ENCODE measurements around the gene CCDC106. TPM values are rescaled to one million over a fixed set of nuclear protein-coding genes. Genes with fewer than 3 reads are reported as not detected.
A peak's percentile ranks its signal among the peaks of the same experiment; 100 is the strongest.

CCDC106 gene
- total and polyA plus RNA-seq, 2 of the 4 experiments (the other 2 are of a cell fraction): 2.3 to 13.6 TPM

DNA sequence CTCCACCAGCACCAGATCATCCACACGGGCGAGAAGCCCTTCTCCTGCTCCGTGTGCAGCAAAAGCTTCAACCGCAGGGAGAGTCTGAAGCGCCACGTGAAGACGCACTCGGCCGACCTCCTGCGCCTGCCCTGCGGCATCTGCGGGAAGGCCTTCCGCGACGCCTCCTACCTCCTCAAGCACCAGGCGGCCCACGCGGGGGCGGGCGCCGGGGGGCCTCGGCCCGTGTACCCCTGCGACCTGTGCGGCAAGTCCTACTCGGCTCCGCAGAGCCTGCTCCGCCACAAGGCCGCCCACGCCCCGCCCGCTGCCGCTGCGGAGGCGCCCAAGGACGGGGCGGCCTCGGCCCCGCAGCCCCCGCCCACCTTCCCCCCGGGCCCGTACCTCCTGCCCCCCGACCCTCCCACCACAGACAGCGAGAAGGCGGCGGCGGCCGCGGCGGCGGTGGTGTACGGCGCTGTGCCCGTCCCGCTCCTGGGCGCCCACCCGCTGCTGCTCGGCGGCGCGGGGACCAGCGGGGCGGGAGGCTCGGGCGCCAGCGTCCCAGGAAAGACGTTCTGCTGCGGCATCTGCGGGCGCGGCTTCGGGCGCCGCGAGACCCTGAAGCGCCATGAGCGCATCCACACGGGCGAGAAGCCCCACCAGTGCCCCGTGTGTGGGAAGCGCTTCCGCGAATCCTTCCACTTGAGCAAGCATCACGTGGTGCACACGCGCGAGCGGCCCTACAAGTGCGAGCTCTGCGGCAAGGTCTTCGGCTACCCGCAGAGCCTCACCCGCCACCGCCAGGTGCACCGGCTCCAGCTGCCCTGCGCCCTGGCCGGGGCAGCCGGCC lies 33.1 kb upstream of the CCDC106 start:
- Histone ChIP-seq H3K9me3 (ENCODE audit: control insufficient read depth, insufficient read depth, low read length) (peaks cover under 1% of the 10 kb centered on the region; the same call in 1 of the 2 replicates), H3K14ac (replicated peaks; ENCODE audit: low read depth, low read length) (no peak overlapping the region), H2BK20ac (ENCODE audit: low read depth, low read length) (no peak overlapping the region), H4K5ac (ENCODE audit: low read depth, low read length) (no peak overlapping the region), H3K56ac (ENCODE audit: extremely low read depth, insufficient read depth, low read length) (no peak overlapping the region), H2AK5ac (ENCODE audit: low read depth, low read length) (no peak overlapping the region), H3K36me3 (ENCODE audit: control insufficient read depth, insufficient read depth, low read length) (peaks cover 36% of the 10 kb centered on the region), H3K4me3 (ENCODE audit: insufficient read depth, low read depth, low read length) (no peak overlapping the region), H3K4ac (ENCODE audit: low read depth, low read length) (no peak overlapping the region), H3K9me1 (ENCODE audit: insufficient read depth, low read length) (peaks cover 16% of the 10 kb centered on the region), H2AFZ (replicated peaks; ENCODE audit: low read length, poor library complexity) (no peak overlapping the region), H2BK5ac (ENCODE audit: low read depth, low read length, poor library complexity, severe bottlenecking) (no peak overlapping the region), H2BK15ac (ENCODE audit: low read depth, low read length) (no peak overlapping the region), H3K79me1 (ENCODE audit: low read depth in 1 of 2, low read length in 2 of 2) (peaks cover 28 to 51% of the 10 kb centered on the region in 2 experiments), H4K8ac (ENCODE audit: low read depth in 2 of 2, low read length in 2 of 2) (no peak overlapping the region), H3K27ac (ENCODE audit: insufficient read depth, low read length) (no peak overlapping the region), H3K4me1 (ENCODE audit: control insufficient read depth, insufficient read depth, low read length) (peaks cover 10% of the 10 kb centered on the region), H2AK9ac (replicated peaks; ENCODE audit: low read depth, low read length, poor library complexity) (peak overlapping the region; percentile 65), H3K23ac (ENCODE audit: low read depth, low read length) (no peak overlapping the region), H2BK120ac (ENCODE audit: low read depth, low read length) (no peak overlapping the region), H4K20me1 (ENCODE audit: insufficient read depth, low read length) (peaks cover 35% of the 10 kb centered on the region), H3K4me2 (ENCODE audit: low read depth, low read length) (no peak overlapping the region), H3K9ac (ENCODE audit: low read depth, low read length) (no peak overlapping the region), H3K27me3 (ENCODE audit: control insufficient read depth, insufficient read depth, low read length) (no peaks in the 10 kb centered on the region), H4K91ac (ENCODE audit: insufficient read depth, low read depth, low read length) (no peak overlapping the region), H3K18ac (ENCODE audit: low read depth, low read length) (no peak overlapping the region)
- DNase-seq (no peak), ATAC-seq (ENCODE audit: low read depth) (no peak)
- 98% methylated on average over 60 of the region's 98 CpGs; no CpG with 5 or more reads in 1 of the 2 experiments for WGBS, 2 experiments (ENCODE audit: extremely low coverage in 2 of 2, insufficient read length in 1 of 2)
- POLR2A ChIA-PET (ENCODE audit: unreplicated experiment): no interaction called here
- in situ Hi-C loops (cut with MboI; ENCODE audit: low sequenced_read_pairs): no loop called here
- no TSS peak for BruUV-seq (replicated peaks)
- intact Hi-C loops (cut with micrococcal nuclease): no loop called here
- CTCF ChIA-PET: no interaction called here
- dilution Hi-C loops (cut with HindIII; ENCODE audit: low sequenced_read_pairs, unreplicated experiment): no loop called here
- TF ChIP-seq NFE2L2 (IDR thresholded peaks at IDR 0.05; ENCODE audit: low read depth, low read length) (no peak), CHD1 (IDR thresholded peaks at IDR 0.05; ENCODE audit: low read depth, low read length) (no peak), RCOR1 (IDR thresholded peaks at IDR 0.05; ENCODE audit: insufficient replicate concordance, low read length) (no peak), CEBPB (IDR thresholded peaks at IDR 0.05; ENCODE audit: low read depth, low read length) (no peak), BHLHE40 (IDR thresholded peaks at IDR 0.05; ENCODE audit: low read depth, low read length) (no peak), SMC3 (IDR thresholded peaks at IDR 0.05; ENCODE audit: low read depth, low read length) (no peak), FOS (IDR thresholded peaks at IDR 0.05; ENCODE audit: low read depth, low read length) (no peak), MXI1 (IDR thresholded peaks at IDR 0.05; ENCODE audit: borderline replicate concordance, low read depth, low read length) (no peak), RAD21 (IDR thresholded peaks at IDR 0.05; ENCODE audit: low read length) (no peak), POLR2A (IDR thresholded peaks at IDR 0.05; ENCODE audit: low read depth, low read length) (no peak), RFX5 (IDR thresholded peaks at IDR 0.05; ENCODE audit: low read depth, low read length) (no peak), MAZ (IDR thresholded peaks at IDR 0.05; ENCODE audit: borderline replicate concordance, low read depth, low read length) (no peak)
- TF ChIP-seq, protein P1, sequence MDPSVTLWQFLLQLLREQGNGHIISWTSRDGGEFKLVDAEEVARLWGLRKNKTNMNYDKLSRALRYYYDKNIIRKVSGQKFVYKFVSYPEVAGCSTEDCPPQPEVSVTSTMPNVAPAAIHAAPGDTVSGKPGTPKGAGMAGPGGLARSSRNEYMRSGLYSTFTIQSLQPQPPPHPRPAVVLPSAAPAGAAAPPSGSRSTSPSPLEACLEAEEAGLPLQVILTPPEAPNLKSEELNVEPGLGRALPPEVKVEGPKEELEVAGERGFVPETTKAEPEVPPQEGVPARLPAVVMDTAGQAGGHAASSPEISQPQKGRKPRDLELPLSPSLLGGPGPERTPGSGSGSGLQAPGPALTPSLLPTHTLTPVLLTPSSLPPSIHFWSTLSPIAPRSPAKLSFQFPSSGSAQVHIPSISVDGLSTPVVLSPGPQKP (IDR thresholded peaks at IDR 0.05; ENCODE audit: borderline replicate concordance, low read depth, low read length): no peak
- TF ChIP-seq, protein P2, sequence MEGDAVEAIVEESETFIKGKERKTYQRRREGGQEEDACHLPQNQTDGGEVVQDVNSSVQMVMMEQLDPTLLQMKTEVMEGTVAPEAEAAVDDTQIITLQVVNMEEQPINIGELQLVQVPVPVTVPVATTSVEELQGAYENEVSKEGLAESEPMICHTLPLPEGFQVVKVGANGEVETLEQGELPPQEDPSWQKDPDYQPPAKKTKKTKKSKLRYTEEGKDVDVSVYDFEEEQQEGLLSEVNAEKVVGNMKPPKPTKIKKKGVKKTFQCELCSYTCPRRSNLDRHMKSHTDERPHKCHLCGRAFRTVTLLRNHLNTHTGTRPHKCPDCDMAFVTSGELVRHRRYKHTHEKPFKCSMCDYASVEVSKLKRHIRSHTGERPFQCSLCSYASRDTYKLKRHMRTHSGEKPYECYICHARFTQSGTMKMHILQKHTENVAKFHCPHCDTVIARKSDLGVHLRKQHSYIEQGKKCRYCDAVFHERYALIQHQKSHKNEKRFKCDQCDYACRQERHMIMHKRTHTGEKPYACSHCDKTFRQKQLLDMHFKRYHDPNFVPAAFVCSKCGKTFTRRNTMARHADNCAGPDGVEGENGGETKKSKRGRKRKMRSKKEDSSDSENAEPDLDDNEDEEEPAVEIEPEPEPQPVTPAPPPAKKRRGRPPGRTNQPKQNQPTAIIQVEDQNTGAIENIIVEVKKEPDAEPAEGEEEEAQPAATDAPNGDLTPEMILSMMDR (conservative IDR thresholded peaks at IDR 0.05; ENCODE audit: low read depth, low read length): no peak
- TF ChIP-seq, protein P3, sequence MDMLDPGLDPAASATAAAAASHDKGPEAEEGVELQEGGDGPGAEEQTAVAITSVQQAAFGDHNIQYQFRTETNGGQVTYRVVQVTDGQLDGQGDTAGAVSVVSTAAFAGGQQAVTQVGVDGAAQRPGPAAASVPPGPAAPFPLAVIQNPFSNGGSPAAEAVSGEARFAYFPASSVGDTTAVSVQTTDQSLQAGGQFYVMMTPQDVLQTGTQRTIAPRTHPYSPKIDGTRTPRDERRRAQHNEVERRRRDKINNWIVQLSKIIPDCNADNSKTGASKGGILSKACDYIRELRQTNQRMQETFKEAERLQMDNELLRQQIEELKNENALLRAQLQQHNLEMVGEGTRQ (IDR thresholded peaks at IDR 0.05; ENCODE audit: low read depth, low read length): no peak

Data from IMR-90 (cell line).